Measurements from ENCODE around the gene ANKRD12. TPM values are rescaled to one million over a fixed set of nuclear protein-coding genes. Genes with fewer than 3 reads are reported as not detected.

ANKRD12 gene
- total and polyA plus RNA-seq, 9 donors, result 8.8 to 115 (median 72.9) TPM

- Histone ChIP-seq H3K9me3 (no peaks in the 10 kb centered on the region), H3K4me1 (ENCODE audit: insufficient read depth) (no peaks in the 10 kb centered on the region), H3K4me3 (no peak overlapping the region), H3K27ac (no peak overlapping the region), H3K27me3 (no peaks in the 10 kb centered on the region), H3K36me3 (no peaks in the 10 kb centered on the region)
- DNase-seq, result no peak
- TF ChIP-seq, protein P1, sequence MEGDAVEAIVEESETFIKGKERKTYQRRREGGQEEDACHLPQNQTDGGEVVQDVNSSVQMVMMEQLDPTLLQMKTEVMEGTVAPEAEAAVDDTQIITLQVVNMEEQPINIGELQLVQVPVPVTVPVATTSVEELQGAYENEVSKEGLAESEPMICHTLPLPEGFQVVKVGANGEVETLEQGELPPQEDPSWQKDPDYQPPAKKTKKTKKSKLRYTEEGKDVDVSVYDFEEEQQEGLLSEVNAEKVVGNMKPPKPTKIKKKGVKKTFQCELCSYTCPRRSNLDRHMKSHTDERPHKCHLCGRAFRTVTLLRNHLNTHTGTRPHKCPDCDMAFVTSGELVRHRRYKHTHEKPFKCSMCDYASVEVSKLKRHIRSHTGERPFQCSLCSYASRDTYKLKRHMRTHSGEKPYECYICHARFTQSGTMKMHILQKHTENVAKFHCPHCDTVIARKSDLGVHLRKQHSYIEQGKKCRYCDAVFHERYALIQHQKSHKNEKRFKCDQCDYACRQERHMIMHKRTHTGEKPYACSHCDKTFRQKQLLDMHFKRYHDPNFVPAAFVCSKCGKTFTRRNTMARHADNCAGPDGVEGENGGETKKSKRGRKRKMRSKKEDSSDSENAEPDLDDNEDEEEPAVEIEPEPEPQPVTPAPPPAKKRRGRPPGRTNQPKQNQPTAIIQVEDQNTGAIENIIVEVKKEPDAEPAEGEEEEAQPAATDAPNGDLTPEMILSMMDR (IDR thresholded peaks at IDR 0.05), result no peak
- TF ChIP-seq EP300 (IDR thresholded peaks at IDR 0.05) (no peak), POLR2A (IDR thresholded peaks at IDR 0.05) (no peak)
- intact Hi-C loops (cut with DNase I), result no loop called here
- WGBS, 3 donors, result 93 to 100% (median 97%) methylated on average over 1 of the region's 1 CpG
Measured at GRCh38 chr18:9329471-9329870, 192.9 kb downstream of the ANKRD12 start.

DNA sequence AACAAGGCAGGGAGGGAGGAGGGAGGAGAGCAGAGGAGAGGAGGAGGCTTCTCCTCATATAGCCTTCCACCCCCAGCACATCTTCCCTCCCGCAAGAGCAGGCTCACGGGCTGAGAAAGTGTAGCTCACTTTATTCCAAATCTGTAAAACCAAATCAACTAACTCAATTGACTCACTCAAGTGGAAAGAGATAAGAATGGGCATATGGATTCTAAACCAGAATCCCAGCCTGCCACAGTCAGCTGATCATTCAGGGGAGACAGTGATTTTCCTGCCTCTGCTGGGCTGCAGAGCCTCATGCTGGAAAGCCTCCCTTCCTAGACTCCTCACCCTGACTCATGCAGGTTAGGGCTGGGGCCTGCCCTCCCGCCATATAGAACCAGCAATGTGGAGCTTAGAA is 193.8 kb downstream of the ANKRD12 start:
- H3K27me3 ChIP-seq, result no peaks in the 10 kb centered on the region
- DNase-seq, result no peak
- H3K27ac ChIP-seq, result no peak overlapping the region
- H3K36me3 ChIP-seq, result no peaks in the 10 kb centered on the region
- intact Hi-C loops (cut with DNase I), result no loop called here
- TF ChIP-seq POLR2A (IDR thresholded peaks at IDR 0.05), result no peak
- TF ChIP-seq, protein P1 (IDR thresholded peaks at IDR 0.05), result no peak
- no peak for TF ChIP-seq EP300 (IDR thresholded peaks at IDR 0.05)
- H3K4me3 ChIP-seq, result no peak overlapping the region
- H3K4me1 ChIP-seq (ENCODE audit: insufficient read depth), result no peaks in the 10 kb centered on the region
- 87 to 88% (median 88%) methylated on average over 3 of the region's 3 CpGs for WGBS, 3 donors
- no peaks in the 10 kb centered on the region for H3K9me3 ChIP-seq

DNA sequence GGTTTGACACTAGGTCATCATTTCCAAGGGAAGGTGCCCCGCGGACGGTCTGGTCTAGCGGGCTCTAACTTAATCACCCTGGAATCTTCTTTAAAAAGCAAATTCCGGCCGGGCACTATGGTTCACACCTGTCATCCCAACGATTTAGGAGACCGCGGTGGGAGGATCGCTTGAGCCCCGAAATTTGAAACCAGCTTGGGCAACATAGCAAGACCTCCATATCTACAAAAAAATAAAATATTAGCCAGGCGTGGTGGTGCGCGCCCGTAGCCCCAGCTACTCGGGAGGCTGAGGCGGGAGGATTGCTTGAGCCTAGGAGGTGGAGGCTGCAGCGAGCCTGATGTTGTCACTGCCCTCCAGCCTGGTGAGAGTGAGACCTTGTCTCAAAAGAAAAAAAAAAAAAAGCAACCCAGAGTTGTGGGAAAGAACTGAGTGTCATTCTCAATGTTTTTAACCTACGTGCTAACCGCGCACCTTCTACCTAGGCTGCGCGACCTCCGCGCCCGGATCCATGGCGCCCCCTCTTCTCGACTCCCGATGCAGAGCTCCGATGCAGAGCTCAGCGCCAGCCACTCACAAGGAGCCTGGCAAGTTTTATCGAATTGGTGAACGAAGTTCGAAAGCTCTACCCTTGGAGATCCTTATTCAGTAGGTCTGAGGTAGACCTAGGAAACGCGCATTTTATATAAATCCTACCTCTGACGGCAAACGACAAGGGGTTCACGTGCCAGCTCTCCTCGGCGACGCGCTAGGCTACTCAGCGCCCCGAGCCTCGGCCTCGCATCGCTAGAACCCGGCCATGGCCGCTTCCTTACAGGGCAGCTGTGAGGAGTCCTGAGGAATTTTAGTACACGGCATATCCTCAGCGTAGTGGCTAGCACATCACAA is 197.1 kb downstream of the ANKRD12 start:
- no peaks in the 10 kb centered on the region for H3K27me3 ChIP-seq

GRCh38 chr18:9334329-9334972 is 197.9 kb downstream of the ANKRD12 start, which contains the start of gene TWSG1:
Gene TWSG1, plus strand, starts transcription at chr18:9334773. Its CDS starts 2,457 bp downstream, at chr18:9337230.
- Histone ChIP-seq H3K9me3 (no peaks in the 10 kb centered on the region), H3K27me3 (no peaks in the 10 kb centered on the region), H3K36me3 (no peaks in the 10 kb centered on the region), H3K27ac (peak within 1 kb of the TSS; percentile 84 to 87), H3K4me3 (peak within 1 kb of the TSS; percentile 65), H3K4me1 (ENCODE audit: insufficient read depth) (no peaks in the 10 kb centered on the region)
- DNase-seq, result peak; percentile 94 to 97 (median 95)
- intact Hi-C loops (cut with DNase I), result no loop called here
- TF ChIP-seq, protein P1 (IDR thresholded peaks at IDR 0.05), result peak in 1 of 3 donors; percentile 33
- TF ChIP-seq EP300 (IDR thresholded peaks at IDR 0.05) (no peak), POLR2A (IDR thresholded peaks at IDR 0.05) (peak; percentile 59)
- 0 to 1% (median 1%) methylated on average over 30 to 67 of the region's 67 CpGs for WGBS, 3 donors

More for the DNA sequence above, 197.1 kb downstream of the ANKRD12 start:
- intact Hi-C loops (cut with DNase I), result no loop called here
- TF ChIP-seq POLR2A (IDR thresholded peaks at IDR 0.05) (no peak), EP300 (IDR thresholded peaks at IDR 0.05) (no peak)
- TF ChIP-seq, protein P1 (IDR thresholded peaks at IDR 0.05), result no peak
- Histone ChIP-seq H3K36me3 (no peaks in the 10 kb centered on the region), H3K4me3 (peak overlapping the region; percentile 61), H3K4me1 (ENCODE audit: insufficient read depth) (no peaks in the 10 kb centered on the region), H3K27ac (peak overlapping the region in 1 of 2 donors; percentile 71), H3K9me3 (no peaks in the 10 kb centered on the region)
- WGBS, 3 donors, result 30 to 34% (median 32%) methylated on average over 52 of the region's 52 CpGs
- DNase-seq, result peak; percentile 18 to 56 (median 50)
